Body of pancreas (tissue), 4 donors: Measurements from ENCODE around the gene RBX1.

Source experiments
- CTCF ChIP-seq, 7 experiments: fragments of 450-650 bp in 4 of 7; fragments of 200-600 bp in 3 of 7; sonication (generic) in 3 of 7; IDR thresholded peaks; one replicate each; pipeline ENCODE4 v1.5.1; 2016 to 2019; ENCODE audit warnings: antibody characterized with exemption in 7 of 7
- POLR2A ChIP-seq, 3 donors: fragments of 450-650 bp; IDR thresholded peaks; one replicate each; pipeline ENCODE4 v1.6.1; 2016; ENCODE audit warnings: antibody characterized with exemption in 3 of 3, mild to moderate bottlenecking in 2 of 3

- TF ChIP-seq POLR2A (IDR thresholded peaks at IDR 0.05) (no peak), CTCF (IDR thresholded peaks at IDR 0.05) (no peak)
These were observed 28.0 kb downstream of the RBX1 start for GRCh38 chr22:40979198-40979597.
